Raji (cell line): ENCODE measurements around the gene CDHR5.

Experiments
- POLR2A ChIP-seq: IDR thresholded peaks from 2 replicates; pipeline ENCODE4 v1.6.1; 2011; ENCODE audit warnings: low read depth, low read length, control low read depth; ENCODE audit not compliant: insufficient read depth

CDHR5 gene

GRCh38 chr11:650482-650881 is 25.7 kb upstream of the CDHR5 start:
- TF ChIP-seq POLR2A = no peak

DNA sequence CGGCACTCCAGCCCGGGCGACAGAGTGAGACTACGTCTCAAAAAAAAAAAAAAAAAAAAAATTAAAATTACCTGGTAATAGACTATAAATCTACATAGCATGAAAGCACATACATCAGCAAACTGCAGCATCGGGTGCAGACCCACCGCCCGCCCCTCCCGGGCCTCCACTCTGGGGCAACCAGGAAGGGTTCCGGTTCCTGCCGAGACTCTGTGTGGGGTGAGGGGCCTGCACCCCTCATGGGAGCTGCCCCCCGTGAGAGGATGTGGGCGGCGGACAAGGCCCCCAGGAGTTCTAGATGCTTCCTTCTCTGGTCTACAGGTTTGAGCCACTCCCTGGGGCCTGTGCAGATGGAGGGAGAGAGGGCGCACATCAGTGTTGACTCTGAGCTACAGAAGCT is 21.5 kb upstream of the CDHR5 start:
- TF ChIP-seq POLR2A = no peak

- TF ChIP-seq POLR2A = no peak
Observed at GRCh38 chr11:645536-645935, 20.8 kb upstream of the CDHR5 start.

GRCh38 chr11:643849-644738 is 19.3 kb upstream of the CDHR5 start:
- TF ChIP-seq POLR2A = no peak

DNA sequence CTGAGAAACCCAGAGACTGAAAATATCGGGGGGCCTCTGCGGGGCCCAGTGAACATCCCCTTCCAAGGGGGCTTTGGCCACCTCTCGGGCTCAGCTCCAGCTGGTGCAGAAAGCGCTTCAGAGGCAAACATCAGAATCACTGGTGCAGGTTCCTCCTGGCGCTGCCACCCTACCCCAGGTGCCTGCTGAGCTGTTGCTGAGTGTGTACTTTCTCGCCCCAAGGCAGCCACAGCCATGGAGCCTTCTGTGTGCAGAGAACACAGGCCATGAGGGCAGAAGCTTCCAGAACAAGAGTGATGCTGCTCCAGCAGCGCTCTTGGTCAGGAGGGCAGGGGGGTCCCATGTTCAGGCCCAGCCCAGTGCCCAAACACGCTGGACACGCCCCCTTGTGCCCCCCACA is 18.6 kb upstream of the CDHR5 start:
- no peak for TF ChIP-seq POLR2A

DNA sequence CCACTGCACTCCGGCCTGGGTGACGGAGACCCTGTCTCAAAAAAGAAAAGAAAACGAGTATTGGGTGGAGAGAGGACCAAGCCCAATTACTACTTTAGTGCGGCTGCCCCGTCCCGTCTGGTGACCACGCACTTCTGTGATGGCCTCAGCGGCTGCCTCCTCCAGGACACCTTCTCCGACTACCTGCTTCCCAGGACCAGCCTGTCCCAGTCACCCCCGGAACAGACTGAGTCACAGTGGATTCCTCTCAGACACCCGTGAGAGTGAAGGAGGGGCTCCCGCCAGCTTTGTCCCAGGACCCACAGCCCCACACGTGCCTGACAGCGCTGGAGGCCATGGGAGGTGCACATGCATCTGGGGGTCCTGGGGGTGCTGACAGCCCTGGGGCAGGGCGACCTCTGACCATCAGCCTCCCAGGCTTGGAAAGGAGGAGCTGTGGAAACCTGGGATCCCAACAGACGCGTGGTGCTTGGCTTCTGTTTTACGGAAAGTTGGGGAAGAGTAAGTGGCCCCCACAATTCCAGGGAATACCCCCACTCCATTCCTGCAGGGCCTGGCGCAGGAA is 17.1 kb upstream of the CDHR5 start:
- no peak for TF ChIP-seq POLR2A

- TF ChIP-seq POLR2A = no peak
Observed at GRCh38 chr11:640021-640706, 15.4 kb upstream of the CDHR5 start.

DNA sequence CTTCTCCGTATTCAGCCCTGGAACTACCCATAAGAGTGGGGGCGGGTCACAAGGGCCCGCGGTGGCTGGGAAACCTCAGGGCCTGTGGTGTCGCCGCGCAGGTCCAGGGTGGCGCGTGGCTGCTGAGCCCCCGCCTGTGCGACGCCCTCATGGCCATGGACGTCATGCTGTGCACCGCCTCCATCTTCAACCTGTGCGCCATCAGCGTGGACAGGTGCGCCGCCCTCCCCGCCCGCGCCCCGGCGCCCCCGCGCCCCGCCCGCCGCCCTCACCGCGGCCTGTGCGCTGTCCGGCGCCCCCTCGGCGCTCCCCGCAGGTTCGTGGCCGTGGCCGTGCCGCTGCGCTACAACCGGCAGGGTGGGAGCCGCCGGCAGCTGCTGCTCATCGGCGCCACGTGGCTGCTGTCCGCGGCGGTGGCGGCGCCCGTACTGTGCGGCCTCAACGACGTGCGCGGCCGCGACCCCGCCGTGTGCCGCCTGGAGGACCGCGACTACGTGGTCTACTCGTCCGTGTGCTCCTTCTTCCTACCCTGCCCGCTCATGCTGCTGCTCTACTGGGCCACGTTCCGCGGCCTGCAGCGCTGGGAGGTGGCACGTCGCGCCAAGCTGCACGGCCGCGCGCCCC is 14.7 kb upstream of the CDHR5 start:
- TF ChIP-seq POLR2A = no peak

- no peak for TF ChIP-seq POLR2A
Observed at GRCh38 chr11:638631-639331, 14.0 kb upstream of the CDHR5 start.

DNA sequence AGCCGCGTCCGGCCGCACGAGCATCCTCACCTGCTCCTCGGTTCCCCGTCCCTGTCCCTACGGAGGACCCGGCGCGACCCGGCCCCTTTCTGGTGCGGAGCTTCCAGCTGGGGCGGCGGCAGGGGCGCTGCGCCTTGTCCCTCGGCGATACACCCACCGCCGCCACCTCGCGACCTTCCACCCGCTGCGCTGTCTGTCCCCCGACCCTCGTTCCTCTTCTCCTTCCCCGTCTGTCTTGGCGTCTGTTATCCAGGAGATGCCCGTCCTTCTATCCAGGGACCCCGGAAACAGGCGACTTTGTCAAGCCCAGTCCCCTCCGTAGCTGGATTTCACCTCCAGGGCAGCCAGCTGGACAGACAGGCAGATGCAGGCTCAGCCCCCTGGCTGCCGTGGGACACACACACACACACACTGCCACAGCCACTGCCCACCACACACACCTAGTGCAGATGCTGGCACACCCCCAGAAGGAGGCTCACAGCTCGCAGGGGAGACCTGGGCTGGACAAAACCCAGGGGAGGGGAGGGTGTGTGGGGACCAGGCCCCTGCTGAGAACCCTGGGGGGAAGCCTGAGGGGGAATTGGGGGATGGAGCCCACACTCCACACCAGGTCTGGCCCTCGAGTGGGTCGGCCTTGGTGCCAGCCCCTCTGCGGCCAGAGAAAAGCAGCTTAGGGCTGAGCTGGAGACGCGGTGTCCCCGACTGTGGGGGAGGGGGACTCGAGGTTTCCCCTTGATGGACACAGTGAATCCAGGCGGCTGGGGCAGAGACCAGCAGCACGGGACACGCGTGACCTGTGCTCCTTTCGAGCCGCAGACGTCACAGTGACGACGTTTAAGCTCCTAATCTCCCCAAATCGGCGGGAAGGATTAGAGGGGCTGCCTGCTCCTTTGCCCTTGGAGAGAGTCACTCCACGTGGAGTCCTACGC is 13.1 kb upstream of the CDHR5 start:
- TF ChIP-seq POLR2A = no peak

DNA sequence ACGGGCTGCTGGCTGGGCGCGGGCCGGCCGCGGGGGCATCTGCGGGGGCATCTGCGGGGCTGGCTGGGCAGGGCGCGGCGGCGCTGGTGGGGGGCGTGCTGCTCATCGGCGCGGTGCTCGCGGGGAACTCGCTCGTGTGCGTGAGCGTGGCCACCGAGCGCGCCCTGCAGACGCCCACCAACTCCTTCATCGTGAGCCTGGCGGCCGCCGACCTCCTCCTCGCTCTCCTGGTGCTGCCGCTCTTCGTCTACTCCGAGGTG is 12.5 kb upstream of the CDHR5 start:
- TF ChIP-seq POLR2A = no peak

GRCh38 chr11:636511-637332 is 12.0 kb upstream of the CDHR5 start, which contains the start of gene DRD4:
Gene DRD4, plus strand, starts transcription at chr11:637269. Its CDS starts 36 bp downstream, at chr11:637305.
- TF ChIP-seq POLR2A = no peak

- TF ChIP-seq POLR2A = no peak
Observed at GRCh38 chr11:635945-636510, 11.3 kb upstream of the CDHR5 start.

GRCh38 chr11:630871-631270 is 6.1 kb upstream of the CDHR5 start:
- TF ChIP-seq POLR2A = no peak

- no peak for TF ChIP-seq POLR2A
Observed at GRCh38 chr11:629237-629583, 4.5 kb upstream of the CDHR5 start.
